Measurements from ENCODE around the gene MSH6. TPM values are rescaled to one million over a fixed set of nuclear protein-coding genes. Genes with fewer than 3 reads are reported as not detected.
"Not testable (repeated sequence)": the region's sequence is repeated elsewhere in the genome, so short reads cannot be mapped to it uniquely, and the experiment has no call there.

Gene MSH6
- polyA plus RNA-seq, 3 donors: 83.5 to 116 (median 89.0) TPM

GRCh38 chr2:47819834-47820233 is 36.9 kb downstream of the MSH6 start:
- DNase-seq: no peak

- DNase-seq: no peak
Observed at GRCh38 chr2:47822518-47822917, 39.6 kb downstream of the MSH6 start.

- no peak for DNase-seq
Observed at GRCh38 chr2:47833516-47833968, 50.6 kb downstream of the MSH6 start.

- DNase-seq: no peak
Observed at GRCh38 chr2:47838249-47838648, 55.3 kb downstream of the MSH6 start.

GRCh38 chr2:47838686-47839085 is 55.7 kb downstream of the MSH6 start:
- peak; percentile 2 for DNase-seq

- no peak for DNase-seq
Observed at GRCh38 chr2:47842846-47843245, 59.9 kb downstream of the MSH6 start.

- DNase-seq: no peak
Observed at GRCh38 chr2:47843407-47843806, 60.5 kb downstream of the MSH6 start.

- DNase-seq: no peak
Observed at GRCh38 chr2:47844162-47844561, 61.2 kb downstream of the MSH6 start.

- no peak for DNase-seq
Observed at GRCh38 chr2:47849368-47849767, 66.4 kb downstream of the MSH6 start.

- DNase-seq: no peak
Observed at GRCh38 chr2:47850198-47850597, 67.3 kb downstream of the MSH6 start.

- not testable (repeated sequence) for DNase-seq
Observed at GRCh38 chr2:47853067-47853777, 70.3 kb downstream of the MSH6 start.

Other genes with a start within 250 kb of the MSH6 start
- 1 to 10 TPM in 1 of 3 donors, under 1 TPM in 2; 0.17 to 1.1 (median 0.76) TPM for gene KCNK12, start 212.2 kb upstream of the MSH6 start, polyA plus RNA-seq (ENCODE audit: insufficient read length in 3 of 3)
- 10 to 100 TPM; 65.6 to 82.2 (median 81.1) TPM for gene FBXO11, start 123.4 kb downstream of the MSH6 start, polyA plus RNA-seq (ENCODE audit: insufficient read length in 3 of 3)

All from renal pelvis (tissue), 4 donors.